ENCODE measurements around the gene NBEAL2.

The NBEAL2 gene

GRCh38 chr3:46939578-46940445 lies 39.7 kb upstream of the NBEAL2 start:
- TF ChIP-seq, protein P1, sequence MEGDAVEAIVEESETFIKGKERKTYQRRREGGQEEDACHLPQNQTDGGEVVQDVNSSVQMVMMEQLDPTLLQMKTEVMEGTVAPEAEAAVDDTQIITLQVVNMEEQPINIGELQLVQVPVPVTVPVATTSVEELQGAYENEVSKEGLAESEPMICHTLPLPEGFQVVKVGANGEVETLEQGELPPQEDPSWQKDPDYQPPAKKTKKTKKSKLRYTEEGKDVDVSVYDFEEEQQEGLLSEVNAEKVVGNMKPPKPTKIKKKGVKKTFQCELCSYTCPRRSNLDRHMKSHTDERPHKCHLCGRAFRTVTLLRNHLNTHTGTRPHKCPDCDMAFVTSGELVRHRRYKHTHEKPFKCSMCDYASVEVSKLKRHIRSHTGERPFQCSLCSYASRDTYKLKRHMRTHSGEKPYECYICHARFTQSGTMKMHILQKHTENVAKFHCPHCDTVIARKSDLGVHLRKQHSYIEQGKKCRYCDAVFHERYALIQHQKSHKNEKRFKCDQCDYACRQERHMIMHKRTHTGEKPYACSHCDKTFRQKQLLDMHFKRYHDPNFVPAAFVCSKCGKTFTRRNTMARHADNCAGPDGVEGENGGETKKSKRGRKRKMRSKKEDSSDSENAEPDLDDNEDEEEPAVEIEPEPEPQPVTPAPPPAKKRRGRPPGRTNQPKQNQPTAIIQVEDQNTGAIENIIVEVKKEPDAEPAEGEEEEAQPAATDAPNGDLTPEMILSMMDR (IDR thresholded peaks at IDR 0.05), result no peak

- TF ChIP-seq, protein P1 (IDR thresholded peaks at IDR 0.05), result no peak
Observed at GRCh38 chr3:46942076-46942475, 37.4 kb upstream of the NBEAL2 start.

DNA sequence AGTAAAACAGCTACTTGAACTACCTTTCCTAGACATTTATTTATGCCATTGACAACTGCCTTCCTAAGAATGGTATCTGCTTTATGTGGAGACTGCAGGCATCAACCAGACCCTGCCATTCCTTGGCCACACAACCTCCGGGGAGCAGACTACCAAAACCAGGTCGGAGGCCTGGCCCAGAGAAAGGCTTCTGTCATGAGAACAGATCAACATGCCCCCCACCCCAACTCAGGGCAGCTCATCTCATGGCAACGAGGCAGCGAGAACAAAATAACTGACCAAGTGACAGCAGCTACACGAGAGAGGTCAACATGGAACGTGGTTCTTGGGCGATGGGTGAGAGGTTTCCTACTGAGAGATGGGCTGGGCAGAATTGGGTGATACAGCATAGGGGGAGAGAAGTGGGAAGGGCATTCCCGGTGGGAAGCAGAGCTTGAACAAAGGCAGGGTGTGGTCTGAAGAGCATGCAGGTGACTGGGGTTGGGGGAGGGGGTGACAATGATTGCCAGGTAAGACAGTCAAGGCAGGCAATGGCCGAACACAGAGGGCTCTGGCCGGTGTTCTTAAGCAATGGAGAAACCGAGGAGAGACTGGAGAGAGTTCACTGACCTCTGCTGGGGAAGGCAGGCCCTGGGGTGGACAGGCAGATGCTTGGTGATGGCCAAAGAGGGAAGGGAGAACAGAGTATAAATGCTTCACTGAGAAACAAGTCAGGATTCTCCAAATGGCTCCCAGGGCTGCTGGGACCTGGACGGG lies 36.8 kb upstream of the NBEAL2 start:
- TF ChIP-seq, protein P1 (IDR thresholded peaks at IDR 0.05), result no peak

GRCh38 chr3:46943237-46944187 lies 36.0 kb upstream of the NBEAL2 start:
- TF ChIP-seq, protein P1 (IDR thresholded peaks at IDR 0.05), result no peak

- TF ChIP-seq, protein P1 (IDR thresholded peaks at IDR 0.05), result no peak
Observed at GRCh38 chr3:46944191-46944590, 35.3 kb upstream of the NBEAL2 start.

DNA sequence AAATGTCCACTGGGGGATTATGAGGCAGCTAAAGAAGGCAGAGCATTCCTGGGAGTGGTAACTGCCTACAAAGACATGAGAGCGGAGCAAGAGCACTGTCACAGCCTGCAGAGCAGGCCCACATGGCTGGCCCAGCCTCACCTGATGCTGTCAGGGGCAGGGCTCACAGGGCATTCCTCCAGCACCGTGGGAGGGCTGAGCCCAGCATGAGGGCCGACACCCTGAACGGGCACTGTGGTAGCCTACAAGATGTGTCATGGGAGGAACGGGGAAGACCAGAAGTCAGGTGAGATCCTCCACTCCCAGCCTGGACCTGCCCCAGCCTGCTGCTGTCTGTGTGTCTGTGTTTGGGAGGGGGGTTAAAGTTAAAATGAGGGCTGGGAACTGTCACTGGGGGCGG lies 33.0 kb upstream of the NBEAL2 start:
- TF ChIP-seq, protein P1 (IDR thresholded peaks at IDR 0.05), result no peak

Data from LNCAP (cell line).